GM18498 (cell line): Measurements from ENCODE around the gene VTCN1.
"Not testable (repeated sequence)": the region's sequence is repeated elsewhere in the genome, so short reads cannot be mapped to it uniquely, and the experiment has no call there.

Source experiments
- ATAC-seq: cut with Tn5 transposase; IDR thresholded peaks from one replicate; pipeline ENCODE4 v1.9.1; 2021; ENCODE audit warnings: mild to moderate bottlenecking, moderate library complexity; ENCODE audit not compliant: unreplicated experiment

Gene VTCN1

GRCh38 chr1:117128323-117129079, 82.2 kb downstream of the VTCN1 start:
- no peak for ATAC-seq

- ATAC-seq: no peak
Measured at GRCh38 chr1:117127795-117128194, 82.9 kb downstream of the VTCN1 start.

- no peak for ATAC-seq
Measured at GRCh38 chr1:117124661-117125060, 86.1 kb downstream of the VTCN1 start.

- ATAC-seq: no peak
Measured at GRCh38 chr1:117123274-117123673, 87.5 kb downstream of the VTCN1 start.

- ATAC-seq: no peak
Measured at GRCh38 chr1:117122330-117123025, 88.2 kb downstream of the VTCN1 start.

GRCh38 chr1:117121589-117122329, 89.0 kb downstream of the VTCN1 start, which contains the start of gene TRIM45:
Gene TRIM45, minus strand, starts transcription at chr1:117121749. Its CDS starts 548 bp downstream, at chr1:117121201.
- peak; percentile 92 for ATAC-seq

GRCh38 chr1:117120774-117121588, 89.7 kb downstream of the VTCN1 start:
- ATAC-seq: no peak

- not testable (repeated sequence) for ATAC-seq
Measured at GRCh38 chr1:117119144-117119543, 91.6 kb downstream of the VTCN1 start.

- ATAC-seq: no peak
Measured at GRCh38 chr1:117118137-117118536, 92.6 kb downstream of the VTCN1 start.

GRCh38 chr1:117117697-117118096, 93.0 kb downstream of the VTCN1 start:
- no peak for ATAC-seq

GRCh38 chr1:117116784-117117130, 94.0 kb downstream of the VTCN1 start:
- ATAC-seq: no peak

GRCh38 chr1:117116090-117116783, 94.5 kb downstream of the VTCN1 start:
- no peak for ATAC-seq

- no peak for ATAC-seq
Measured at GRCh38 chr1:117114877-117115276, 95.8 kb downstream of the VTCN1 start.

- no peak for ATAC-seq
Measured at GRCh38 chr1:117113199-117113598, 97.5 kb downstream of the VTCN1 start.

- no peak for ATAC-seq
Measured at GRCh38 chr1:117112047-117112717, 98.5 kb downstream of the VTCN1 start.

GRCh38 chr1:117110774-117111173, 100.0 kb downstream of the VTCN1 start:
- ATAC-seq: no peak

- ATAC-seq: no peak
Measured at GRCh38 chr1:117107364-117107763, 103.4 kb downstream of the VTCN1 start.

GRCh38 chr1:117106478-117106877, 104.2 kb downstream of the VTCN1 start:
- ATAC-seq: no peak

- ATAC-seq: no peak
Measured at GRCh38 chr1:117105722-117106121, 105.0 kb downstream of the VTCN1 start.

GRCh38 chr1:117104986-117105385, 105.7 kb downstream of the VTCN1 start:
- no peak for ATAC-seq
